ENCODE results near the gene SETD6.
"Not testable (repeated sequence)": the region's sequence is repeated elsewhere in the genome, so short reads cannot be mapped to it uniquely, and the experiment has no call there.

SETD6 gene

GRCh38 chr16:58542291-58542690 lies 27.0 kb downstream of the SETD6 start:
- DNase-seq (ENCODE audit: low spot score): no peak

- DNase-seq (ENCODE audit: low spot score): no peak
These were observed 28.4 kb downstream of the SETD6 start for GRCh38 chr16:58543685-58544084.

GRCh38 chr16:58548378-58548777 lies 33.1 kb downstream of the SETD6 start:
- DNase-seq (ENCODE audit: low spot score): no peak

GRCh38 chr16:58551496-58551895 lies 36.2 kb downstream of the SETD6 start:
- no peak for DNase-seq (ENCODE audit: low spot score)

GRCh38 chr16:58556678-58557077 lies 41.4 kb downstream of the SETD6 start:
- DNase-seq (ENCODE audit: low spot score): no peak

GRCh38 chr16:58563235-58563634 lies 47.9 kb downstream of the SETD6 start:
- DNase-seq (ENCODE audit: low spot score): no peak

- DNase-seq (ENCODE audit: low spot score): no peak
These were observed 48.5 kb downstream of the SETD6 start for GRCh38 chr16:58563775-58564174.

- not testable (repeated sequence) for DNase-seq (ENCODE audit: low spot score)
These were observed 50.4 kb downstream of the SETD6 start for GRCh38 chr16:58565697-58566096.

All from activated CD4-positive, alpha-beta T cell treated with anti-CD3 and anti-CD28 coated beads, Interleukin-2, Interleukin-4, amounts not matched to agents 100 ng/mL and 50 ng/mL, durations not matched to agents 16 hours and 8 hours (primary cell).